IMR-90 (cell line): Measurements from ENCODE around the gene CMTM7.

Experiments
- POLR2A ChIP-seq: IDR thresholded peaks from 2 replicates; pipeline ENCODE4 v1.6.1; 2012; ENCODE audit warnings: mild to moderate bottlenecking, low read depth, low read length
- RCOR1 ChIP-seq: IDR thresholded peaks from 2 replicates; pipeline ENCODE4 v1.6.1; 2012; ENCODE audit warnings: mild to moderate bottlenecking, low read length, improper control_type of control experiment; ENCODE audit not compliant: insufficient replicate concordance
- TF ChIP-seq, protein P1 (sequence below): fragments of 150-350 bp; IDR thresholded peaks from 2 replicates; pipeline ENCODE4 v1.6.1; 2017; ENCODE audit warnings: mild to moderate bottlenecking, antibody characterized with exemption, low read length, low read depth
- TF ChIP-seq, protein P2 (sequence below): conservative IDR thresholded peaks from 2 replicates; pipeline ENCODE4 v1.5.1; 2012; ENCODE audit warnings: mild to moderate bottlenecking, low read depth, low read length, improper control_type of control experiment

DNA sequence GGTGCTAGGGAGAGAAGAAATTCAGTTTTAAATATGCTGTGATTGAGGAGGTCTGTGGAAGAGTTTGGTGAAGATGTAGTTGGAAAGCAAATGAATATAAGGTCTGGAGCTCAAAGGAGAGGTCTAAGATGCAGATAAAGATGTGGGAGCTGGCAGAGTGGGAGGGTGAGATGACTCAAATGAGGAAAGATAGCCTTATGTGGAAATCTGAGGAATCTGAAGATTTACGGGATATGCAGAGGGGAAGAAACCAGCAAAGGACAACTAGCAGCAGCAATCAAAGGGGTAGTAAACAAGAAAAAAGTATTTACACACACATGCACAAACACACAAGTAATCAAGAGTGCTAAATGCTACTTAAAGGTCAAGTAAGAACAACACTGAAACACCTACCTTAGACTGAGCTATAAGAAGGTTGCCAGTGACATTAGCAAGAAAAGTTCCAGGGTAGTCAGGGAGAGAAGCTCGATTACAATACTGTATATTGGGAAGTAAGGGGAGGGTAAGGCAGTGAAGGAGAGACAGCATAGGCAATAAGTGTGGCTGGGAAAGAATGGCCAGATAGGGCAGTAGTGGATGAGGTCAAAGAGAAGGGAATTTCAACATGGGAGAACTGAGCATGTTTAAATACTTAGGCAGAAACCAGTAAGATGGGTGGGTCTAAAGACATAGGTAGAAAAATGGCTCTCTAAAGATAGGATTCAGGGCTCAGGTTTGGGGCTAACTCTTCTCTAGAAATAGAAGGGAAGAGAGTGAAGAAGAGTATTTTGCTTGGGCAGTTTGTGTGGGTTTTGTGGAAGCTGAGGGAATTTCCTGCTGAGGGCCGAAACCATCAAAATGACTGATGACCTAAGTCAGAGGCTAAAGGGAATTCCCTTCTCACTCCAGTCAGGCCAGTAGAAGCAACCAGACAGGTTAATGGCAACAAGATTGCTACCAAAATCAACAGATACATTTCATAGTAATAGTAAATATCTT is 102.1 kb downstream of the CMTM7 start:
- TF ChIP-seq, protein P1, sequence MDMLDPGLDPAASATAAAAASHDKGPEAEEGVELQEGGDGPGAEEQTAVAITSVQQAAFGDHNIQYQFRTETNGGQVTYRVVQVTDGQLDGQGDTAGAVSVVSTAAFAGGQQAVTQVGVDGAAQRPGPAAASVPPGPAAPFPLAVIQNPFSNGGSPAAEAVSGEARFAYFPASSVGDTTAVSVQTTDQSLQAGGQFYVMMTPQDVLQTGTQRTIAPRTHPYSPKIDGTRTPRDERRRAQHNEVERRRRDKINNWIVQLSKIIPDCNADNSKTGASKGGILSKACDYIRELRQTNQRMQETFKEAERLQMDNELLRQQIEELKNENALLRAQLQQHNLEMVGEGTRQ = no peak
- TF ChIP-seq, protein P2, sequence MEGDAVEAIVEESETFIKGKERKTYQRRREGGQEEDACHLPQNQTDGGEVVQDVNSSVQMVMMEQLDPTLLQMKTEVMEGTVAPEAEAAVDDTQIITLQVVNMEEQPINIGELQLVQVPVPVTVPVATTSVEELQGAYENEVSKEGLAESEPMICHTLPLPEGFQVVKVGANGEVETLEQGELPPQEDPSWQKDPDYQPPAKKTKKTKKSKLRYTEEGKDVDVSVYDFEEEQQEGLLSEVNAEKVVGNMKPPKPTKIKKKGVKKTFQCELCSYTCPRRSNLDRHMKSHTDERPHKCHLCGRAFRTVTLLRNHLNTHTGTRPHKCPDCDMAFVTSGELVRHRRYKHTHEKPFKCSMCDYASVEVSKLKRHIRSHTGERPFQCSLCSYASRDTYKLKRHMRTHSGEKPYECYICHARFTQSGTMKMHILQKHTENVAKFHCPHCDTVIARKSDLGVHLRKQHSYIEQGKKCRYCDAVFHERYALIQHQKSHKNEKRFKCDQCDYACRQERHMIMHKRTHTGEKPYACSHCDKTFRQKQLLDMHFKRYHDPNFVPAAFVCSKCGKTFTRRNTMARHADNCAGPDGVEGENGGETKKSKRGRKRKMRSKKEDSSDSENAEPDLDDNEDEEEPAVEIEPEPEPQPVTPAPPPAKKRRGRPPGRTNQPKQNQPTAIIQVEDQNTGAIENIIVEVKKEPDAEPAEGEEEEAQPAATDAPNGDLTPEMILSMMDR = no peak
- no peak for TF ChIP-seq POLR2A
- TF ChIP-seq RCOR1 = no peak
